CD4-positive, alpha-beta T cell treated with Interleukin-21 for 1 hour (primary cell): ENCODE data around the gene DENND1A.
"Not testable (repeated sequence)": the region's sequence is repeated elsewhere in the genome, so short reads cannot be mapped to it uniquely, and the experiment has no call there.

Experiments
- DNase-seq: peaks from one replicate; pipeline ENCODE4 v3.0.0-alpha.2; 2020

DENND1A gene

GRCh38 chr9:123345567-123345955, 584.4 kb downstream of the DENND1A start:
- DNase-seq: no peak

- DNase-seq: no peak
These were observed 585.6 kb downstream of the DENND1A start for GRCh38 chr9:123344192-123344949.

GRCh38 chr9:123343443-123344191, 586.3 kb downstream of the DENND1A start:
- no peak for DNase-seq

GRCh38 chr9:123342247-123342646, 587.7 kb downstream of the DENND1A start:
- no peak for DNase-seq

GRCh38 chr9:123341816-123342215, 588.1 kb downstream of the DENND1A start:
- DNase-seq: no peak

- peak; percentile 35 for DNase-seq
These were observed 590.0 kb downstream of the DENND1A start for GRCh38 chr9:123339666-123340510.

- peak; percentile 46 for DNase-seq
These were observed 590.9 kb downstream of the DENND1A start for GRCh38 chr9:123338710-123339665.

GRCh38 chr9:123337971-123338370, 592.0 kb downstream of the DENND1A start:
- no peak for DNase-seq

GRCh38 chr9:123336959-123337358, 593.0 kb downstream of the DENND1A start:
- DNase-seq: no peak

- DNase-seq: no peak
These were observed 593.5 kb downstream of the DENND1A start for GRCh38 chr9:123336449-123336848.

- DNase-seq: no peak
These were observed 594.0 kb downstream of the DENND1A start for GRCh38 chr9:123335986-123336329.

GRCh38 chr9:123335193-123335985, 594.5 kb downstream of the DENND1A start:
- no peak for DNase-seq

GRCh38 chr9:123334639-123335038, 595.3 kb downstream of the DENND1A start:
- no peak for DNase-seq

GRCh38 chr9:123333058-123333669, 596.8 kb downstream of the DENND1A start:
- not testable (repeated sequence) for DNase-seq

- DNase-seq: no peak
These were observed 598.4 kb downstream of the DENND1A start for GRCh38 chr9:123331346-123332060.
